ENCODE data around the gene RUVBL1. TPM values are rescaled to one million over a fixed set of nuclear protein-coding genes. Genes with fewer than 3 reads are reported as not detected.
"Not testable (repeated sequence)": the region's sequence is repeated elsewhere in the genome, so short reads cannot be mapped to it uniquely, and the experiment has no call there.

RUVBL1 gene
- polyA plus RNA-seq, 1 donor (not counting 4 experiments of a cell fraction or from before 2014, with no cell fraction given), result 94.8 TPM

GRCh38 chr3:128160661-128161060, 37.0 kb upstream of the RUVBL1 start:
- Histone ChIP-seq H3K27ac (ENCODE audit: control insufficient read depth, insufficient read depth, low read length) (no peak overlapping the region), H3K9ac (ENCODE audit: control insufficient read depth, extremely low read depth, insufficient read depth, low read length) (no peak overlapping the region), H3K4me3 (ENCODE audit: control insufficient read depth in 2 of 3, extremely low read depth in 1 of 3, insufficient read depth in 2 of 3, low read depth in 1 of 3, low read length in 3 of 3) (no peak overlapping the region), H3K9me3 (ENCODE audit: control insufficient read depth, low read depth, low read length) (no peaks in the 10 kb centered on the region), H2AFZ (ENCODE audit: control insufficient read depth, low read length) (no peak overlapping the region), H3K9me1 (ENCODE audit: control insufficient read depth, extremely low read depth, insufficient read depth, low read length) (no peaks in the 10 kb centered on the region), H3K79me2 (ENCODE audit: control insufficient read depth, insufficient read depth, low read length) (peaks cover 9% of the 10 kb centered on the region), H3K4me2 (ENCODE audit: control insufficient read depth, extremely low read depth, insufficient read depth, low read depth, low read length) (no peak overlapping the region), H3K27me3 (ENCODE audit: control insufficient read depth, extremely low read depth, insufficient read depth, low read length) (no peaks in the 10 kb centered on the region), H4K20me1 (ENCODE audit: control insufficient read depth, extremely low read depth, insufficient read depth, low read length) (no peaks in the 10 kb centered on the region), H3K4me1 (ENCODE audit: control insufficient read depth, extremely low read depth, insufficient read depth, low read length) (no peaks in the 10 kb centered on the region), H3K36me3 (ENCODE audit: control insufficient read depth in 2 of 2, extremely low read depth in 1 of 2, insufficient read depth in 2 of 2, low read length in 2 of 2) (peaks cover 0 to 8% of the 10 kb centered on the region in 2 experiments)
- dilution Hi-C loops (cut with MboI; ENCODE audit: extremely low pct_ligation_motif_present, low sequenced_read_pairs), result no loop called here
- FAIRE-seq, result no peak
- TF ChIP-seq CTCF (optimal IDR thresholded peaks at IDR 0.05 in 1 of 3, IDR thresholded peaks at IDR 0.05 in 1 of 3, conservative IDR thresholded peaks at IDR 0.05 in 1 of 3; ENCODE audit: extremely low read depth in 1 of 3, insufficient read depth in 2 of 3, low read length in 3 of 3), result no peak
- no peak for TF ChIP-seq EZH2 (IDR thresholded peaks at IDR 0.05; ENCODE audit: low read length)
- DNase-seq (ENCODE audit: low read depth, low spot score), result no peak

- no peak for FAIRE-seq
- Histone ChIP-seq H3K9me3 (ENCODE audit: control insufficient read depth, low read depth, low read length) (no peaks in the 10 kb centered on the region), H3K79me2 (ENCODE audit: control insufficient read depth, insufficient read depth, low read length) (peaks cover 14% of the 10 kb centered on the region), H3K4me3 (ENCODE audit: control insufficient read depth in 2 of 3, extremely low read depth in 1 of 3, insufficient read depth in 2 of 3, low read depth in 1 of 3, low read length in 3 of 3) (no peak overlapping the region), H3K27me3 (ENCODE audit: control insufficient read depth, extremely low read depth, insufficient read depth, low read length) (no peaks in the 10 kb centered on the region), H3K36me3 (ENCODE audit: control insufficient read depth in 2 of 2, extremely low read depth in 1 of 2, insufficient read depth in 2 of 2, low read length in 2 of 2) (peaks cover 0 to 8% of the 10 kb centered on the region in 2 experiments), H3K4me1 (ENCODE audit: control insufficient read depth, extremely low read depth, insufficient read depth, low read length) (peaks cover 5% of the 10 kb centered on the region), H3K9ac (ENCODE audit: control insufficient read depth, extremely low read depth, insufficient read depth, low read length) (no peak overlapping the region), H2AFZ (ENCODE audit: control insufficient read depth, low read length) (no peak overlapping the region), H4K20me1 (ENCODE audit: control insufficient read depth, extremely low read depth, insufficient read depth, low read length) (no peaks in the 10 kb centered on the region), H3K9me1 (ENCODE audit: control insufficient read depth, extremely low read depth, insufficient read depth, low read length) (no peaks in the 10 kb centered on the region), H3K4me2 (ENCODE audit: control insufficient read depth, extremely low read depth, insufficient read depth, low read depth, low read length) (no peak overlapping the region), H3K27ac (ENCODE audit: control insufficient read depth, insufficient read depth, low read length) (no peak overlapping the region)
- dilution Hi-C loops (cut with MboI; ENCODE audit: extremely low pct_ligation_motif_present, low sequenced_read_pairs), result no loop called here
- no peak for TF ChIP-seq CTCF (optimal IDR thresholded peaks at IDR 0.05 in 1 of 3, IDR thresholded peaks at IDR 0.05 in 1 of 3, conservative IDR thresholded peaks at IDR 0.05 in 1 of 3; ENCODE audit: extremely low read depth in 1 of 3, insufficient read depth in 2 of 3, low read length in 3 of 3)
- TF ChIP-seq EZH2 (IDR thresholded peaks at IDR 0.05; ENCODE audit: low read length), result no peak
- DNase-seq (ENCODE audit: low read depth, low spot score), result no peak
Measured at GRCh38 chr3:128155616-128156360, 32.2 kb upstream of the RUVBL1 start.

- H3K36me3 ChIP-seq (ENCODE audit: control insufficient read depth in 2 of 2, extremely low read depth in 1 of 2, insufficient read depth in 2 of 2, low read length in 2 of 2); H3K9me1 ChIP-seq (ENCODE audit: control insufficient read depth, extremely low read depth, insufficient read depth, low read length); H3K79me2 ChIP-seq (ENCODE audit: control insufficient read depth, insufficient read depth, low read length); H4K20me1 ChIP-seq (ENCODE audit: control insufficient read depth, extremely low read depth, insufficient read depth, low read length); dilution Hi-C loops (cut with MboI; ENCODE audit: extremely low pct_ligation_motif_present, low sequenced_read_pairs); FAIRE-seq; H3K9me3 ChIP-seq (ENCODE audit: control insufficient read depth, low read depth, low read length); DNase-seq (ENCODE audit: low read depth, low spot score); H3K27me3 ChIP-seq (ENCODE audit: control insufficient read depth, extremely low read depth, insufficient read depth, low read length); H3K4me1 ChIP-seq (ENCODE audit: control insufficient read depth, extremely low read depth, insufficient read depth, low read length): not testable (repeated sequence)
- Histone ChIP-seq H2AFZ (ENCODE audit: control insufficient read depth, low read length) (peak overlapping the region; percentile 30), H3K4me2 (ENCODE audit: control insufficient read depth, extremely low read depth, insufficient read depth, low read depth, low read length) (peak overlapping the region; percentile 97), H3K9ac (ENCODE audit: control insufficient read depth, extremely low read depth, insufficient read depth, low read length) (peak overlapping the region; percentile 89), H3K27ac (ENCODE audit: control insufficient read depth, insufficient read depth, low read length) (peak overlapping the region; percentile 76), H3K4me3 (ENCODE audit: control insufficient read depth in 2 of 3, extremely low read depth in 1 of 3, insufficient read depth in 2 of 3, low read depth in 1 of 3, low read length in 3 of 3) (peak overlapping the region; percentile 70 to 98 (median 88))
Measured at GRCh38 chr3:128154354-128154753, 30.7 kb upstream of the RUVBL1 start.
